Muscle of leg (tissue), 11 donors: ENCODE measurements around the gene SLC22A15. TPM values are rescaled to one million over a fixed set of nuclear protein-coding genes. Genes with fewer than 3 reads are reported as not detected.

Source experiments
- DNase-seq: peaks from one replicate; pipeline ENCODE4 v3.0.0; 2013
- H3K27ac ChIP-seq: one replicate; pipeline ENCODE4 v1.5.1; 2013; ENCODE audit warnings: mild to moderate bottlenecking, low read length, control low read depth
- H3K27me3 ChIP-seq: one replicate; pipeline ENCODE4 v1.6.1; 2013; ENCODE audit warnings: low read length; ENCODE audit not compliant: control insufficient read depth, insufficient read depth
- H3K36me3 ChIP-seq: one replicate; pipeline ENCODE4 v1.6.1; 2013; ENCODE audit warnings: low read length; ENCODE audit not compliant: control insufficient read depth, insufficient read depth
- H3K4me1 ChIP-seq: one replicate; pipeline ENCODE4 v1.6.1; 2013; ENCODE audit warnings: low read length; ENCODE audit not compliant: control insufficient read depth, insufficient read depth
- H3K4me3 ChIP-seq: one replicate; pipeline ENCODE4 v1.5.1; 2013; ENCODE audit warnings: low read length, control low read depth
- H3K9me3 ChIP-seq: replicated peaks from 2 replicates; pipeline ENCODE4 v1.6.1; 2013; ENCODE audit warnings: low read depth, low read length; ENCODE audit not compliant: control insufficient read depth
- WGBS: methylation state at CpG from one replicate; pipeline ENCODE4 v1.1.5; 2013; ENCODE audit warnings: missing lambda C conversion rate; ENCODE audit not compliant: insufficient coverage; 5-methylcytosine and 5-hydroxymethylcytosine counted together
- polyA plus RNA-seq, 8 donors: library from polyadenylated mRNA; unstranded; fragments of 120-200 nt; gene quantifications; one replicate each; pipeline versions ENCODE4 v1.2.1 to v1.2.3, GENCODE V29; 2013; ENCODE audit warnings: inconsistent platforms in 1 of 8, low replicate concordance in 1 of 8; ENCODE audit not compliant: insufficient read length in 8 of 8, insufficient read depth in 1 of 8
- total RNA-seq: library from RNA; stranded (reverse); fragments of 120-200 nt; gene quantifications from one replicate; pipeline ENCODE4 v1.2.4, GENCODE V29; 2013

The SLC22A15 gene
- total and polyA plus RNA-seq, 9 donors = 0.40 to 1.1 (median 0.53) TPM

DNA sequence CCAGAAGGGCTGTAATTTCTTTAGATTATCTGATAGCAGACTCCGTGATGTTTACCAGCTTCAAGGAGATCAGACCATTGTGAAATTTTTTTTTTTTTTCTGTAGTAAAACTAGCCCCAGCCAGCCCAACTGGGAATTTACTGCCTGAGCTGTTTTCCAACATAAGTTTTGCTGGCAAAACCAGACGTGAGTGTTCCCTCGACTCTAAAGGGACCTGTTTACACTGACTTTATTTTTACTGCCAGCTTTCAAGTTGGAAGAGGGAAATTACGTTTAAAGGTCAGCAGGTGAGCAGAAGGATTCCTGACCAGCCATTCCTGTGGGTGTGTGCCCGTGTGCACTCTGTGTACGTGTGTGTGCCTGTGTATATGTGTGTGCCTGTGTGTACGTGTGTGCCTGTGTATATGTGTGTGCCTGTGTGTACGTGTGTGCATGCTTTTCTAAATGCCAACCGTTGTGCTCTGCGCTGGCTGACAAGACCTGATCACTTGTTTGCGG, 135.3 kb downstream of the SLC22A15 start:
- Histone ChIP-seq H3K36me3 (no peaks in the 10 kb centered on the region), H3K4me3 (no peak overlapping the region), H3K27ac (no peak overlapping the region), H3K27me3 (no peaks in the 10 kb centered on the region), H3K4me1 (peaks cover 5% of the 10 kb centered on the region), H3K9me3 (no peaks in the 10 kb centered on the region)
- 21% methylated on average over 9 of the region's 11 CpGs for WGBS
- no peak for DNase-seq

DNA sequence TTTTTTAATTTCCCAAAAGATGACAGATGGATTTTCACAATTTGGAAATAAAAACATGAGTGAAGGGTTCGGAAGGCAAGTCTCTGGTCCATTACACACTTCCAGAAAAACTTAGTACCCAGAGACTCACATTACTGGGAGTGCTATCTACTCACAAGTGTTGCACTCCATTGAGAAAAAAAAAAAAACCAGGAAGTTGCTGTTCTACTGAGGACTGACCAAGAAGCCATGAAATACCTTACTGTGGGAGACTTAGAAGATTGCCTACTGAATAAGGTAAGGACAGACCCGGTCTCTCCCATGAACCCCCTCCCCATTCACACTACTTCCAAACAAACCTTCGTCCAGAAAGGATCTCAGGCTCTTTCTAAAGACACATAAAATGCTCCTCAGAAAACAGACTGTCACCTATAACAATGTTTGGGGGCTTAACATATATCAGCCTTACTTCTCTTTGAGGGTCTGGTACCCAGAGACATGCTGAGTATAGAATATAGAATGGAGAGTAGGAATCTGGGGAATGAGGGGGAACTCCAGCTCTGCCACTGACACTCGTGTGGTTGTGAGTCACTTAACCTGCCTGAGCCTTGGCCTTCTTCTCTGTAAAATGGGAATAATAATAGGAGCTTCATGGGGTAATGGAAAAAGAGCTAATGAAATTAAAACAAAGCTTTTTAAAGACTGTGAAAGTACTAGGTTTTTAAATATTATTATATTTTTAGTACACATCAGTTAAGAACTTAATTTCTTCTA, 136.3 kb downstream of the SLC22A15 start:
- H3K27me3 ChIP-seq = no peaks in the 10 kb centered on the region
- no peaks in the 10 kb centered on the region for H3K36me3 ChIP-seq
- H3K9me3 ChIP-seq = no peaks in the 10 kb centered on the region
- WGBS = 63% methylated on average over 1 of the region's 4 CpGs
- H3K4me1 ChIP-seq = peaks cover 5% of the 10 kb centered on the region
- DNase-seq = no peak
- no peak overlapping the region for H3K27ac ChIP-seq
- no peak overlapping the region for H3K4me3 ChIP-seq

DNA sequence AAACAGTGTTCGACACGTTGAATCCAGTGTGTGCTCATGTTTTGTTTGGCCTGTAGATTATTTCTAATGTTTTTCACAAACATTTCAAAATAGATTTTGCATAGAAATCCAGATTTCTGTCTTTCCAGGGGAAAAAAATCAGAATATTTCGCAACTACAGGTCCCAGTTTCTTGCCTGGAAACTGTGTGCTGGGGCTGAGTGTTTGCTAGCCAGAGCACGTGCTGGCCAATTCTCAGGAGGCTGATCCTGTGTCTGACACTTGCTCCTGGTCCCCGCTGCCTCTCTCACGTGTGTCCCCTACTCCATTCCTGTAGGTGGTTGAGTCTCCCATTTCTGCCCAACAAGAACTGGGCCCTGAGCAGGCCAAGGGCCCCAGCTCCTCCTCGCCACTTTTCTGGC, 137.3 kb downstream of the SLC22A15 start:
- no peaks in the 10 kb centered on the region for H3K9me3 ChIP-seq
- WGBS = 54% methylated on average over 5 of the region's 7 CpGs
- no peaks in the 10 kb centered on the region for H3K36me3 ChIP-seq
- H3K4me1 ChIP-seq = peaks cover 5% of the 10 kb centered on the region
- H3K4me3 ChIP-seq = no peak overlapping the region
- DNase-seq = no peak
- H3K27me3 ChIP-seq = no peaks in the 10 kb centered on the region
- H3K27ac ChIP-seq = no peak overlapping the region

DNA sequence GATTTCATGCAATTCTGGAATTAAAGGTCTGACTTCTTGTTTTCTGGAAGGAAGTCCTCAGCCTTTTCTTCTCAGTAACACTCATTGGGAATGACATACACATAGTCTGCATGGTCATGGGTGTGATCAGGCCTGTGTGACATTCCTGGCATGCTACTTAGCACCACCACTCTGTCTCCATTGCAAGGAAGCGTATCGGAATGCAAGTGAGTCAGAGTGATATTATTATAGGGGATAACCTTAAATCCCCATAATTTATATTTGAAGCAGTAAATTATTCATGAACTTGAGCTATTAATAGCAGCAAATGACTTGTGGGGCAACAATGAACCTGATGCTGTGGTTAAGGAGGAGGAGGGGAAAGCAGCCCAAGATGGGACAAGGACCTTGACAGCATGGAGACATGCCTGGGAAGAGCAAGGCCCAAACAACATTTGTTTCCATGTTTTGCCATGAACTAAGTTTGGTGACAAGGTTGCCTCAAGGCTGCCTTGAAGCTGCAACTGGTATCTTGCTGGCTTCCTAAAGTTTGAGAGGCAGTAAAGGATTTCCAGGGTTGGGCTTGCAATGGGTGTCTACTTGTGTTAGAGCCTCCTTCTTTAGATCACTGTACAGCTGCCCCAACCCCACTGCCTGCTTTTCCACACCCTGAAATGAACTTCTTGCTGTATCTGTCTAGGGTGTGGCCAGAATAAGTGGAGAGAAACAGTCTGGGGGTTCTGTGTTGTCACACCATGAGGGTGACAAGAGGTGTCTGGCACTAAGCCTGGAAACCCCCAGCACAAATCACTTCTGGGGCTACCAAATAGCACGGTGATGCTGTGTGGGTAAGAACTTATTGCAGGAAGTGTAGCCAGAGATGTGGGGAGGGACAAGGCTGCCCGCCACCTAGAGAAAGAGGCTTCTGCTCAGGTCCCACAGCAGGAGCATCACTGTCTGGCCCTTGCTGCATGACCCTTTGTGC, 139.4 kb downstream of the SLC22A15 start:
- peaks cover 3% of the 10 kb centered on the region for H3K4me1 ChIP-seq
- no peaks in the 10 kb centered on the region for H3K9me3 ChIP-seq
- H3K27me3 ChIP-seq = no peaks in the 10 kb centered on the region
- no peak overlapping the region for H3K27ac ChIP-seq
- WGBS = 80% methylated on average over 1 of the region's 4 CpGs
- DNase-seq = peak; percentile 11
- no peak overlapping the region for H3K4me3 ChIP-seq
- no peaks in the 10 kb centered on the region for H3K36me3 ChIP-seq

DNA sequence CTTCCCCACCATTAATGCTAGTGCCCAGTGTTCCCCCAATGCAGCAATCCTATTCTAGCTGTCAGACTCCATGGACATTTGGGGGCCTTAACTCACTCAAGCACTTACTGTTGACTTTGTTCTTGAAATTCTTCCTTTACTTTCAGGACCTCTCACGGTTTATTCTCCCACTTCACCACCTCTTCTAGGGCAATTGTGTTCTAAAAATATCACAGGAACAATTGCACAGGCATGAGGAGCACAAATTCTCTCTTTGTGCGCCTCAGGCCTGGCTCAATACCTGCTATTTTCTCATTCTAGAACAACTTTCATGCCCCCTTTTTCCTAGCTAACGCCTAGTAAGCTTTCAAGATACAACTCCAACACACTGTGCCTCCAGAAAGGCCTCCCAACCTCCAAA, 142.2 kb downstream of the SLC22A15 start:
- Histone ChIP-seq H3K4me1 (peaks cover 3% of the 10 kb centered on the region), H3K27me3 (peaks cover 2% of the 10 kb centered on the region), H3K9me3 (no peaks in the 10 kb centered on the region), H3K27ac (no peak overlapping the region), H3K4me3 (no peak overlapping the region), H3K36me3 (no peaks in the 10 kb centered on the region)
- DNase-seq = no peak
- 81% methylated on average over 3 of the region's 3 CpGs for WGBS

Other genes with a start within 250 kb of the SLC22A15 start
- 606 TPM for gene CASQ2, start 207.8 kb upstream of the SLC22A15 start, total RNA-seq
- gene CASQ2, start 207.8 kb upstream of the SLC22A15 start, polyA plus RNA-seq = 100 to 1,000 TPM; 305 to 812 (median 614) TPM
- gene NHLH2, start 135.4 kb upstream of the SLC22A15 start, total RNA-seq = not detected
- under 1 TPM in 2 of 8 donors, not detected in 6; 0.11 to 0.12 TPM for gene NHLH2, start 135.4 kb upstream of the SLC22A15 start, polyA plus RNA-seq
- gene MAB21L3, start 134.9 kb downstream of the SLC22A15 start, total RNA-seq = not detected
- under 1 TPM in 1 of 8 donors, not detected in 7; 0.29 TPM for gene MAB21L3, start 134.9 kb downstream of the SLC22A15 start, polyA plus RNA-seq